Loucy (cell line): Measurements from ENCODE around the gene LDLRAD4.

Experiments
- H2AFZ ChIP-seq: fragments of 200-600 bp; sonication (generic); 2 replicates; pipeline ENCODE4 v1.6.0; 2016; ENCODE audit warnings: antibody characterized with exemption, mild to moderate bottlenecking, low read length, moderate library complexity
- H3F3A ChIP-seq: fragments of 200-600 bp; 2 replicates; pipeline ENCODE4 v1.6.0; 2016; ENCODE audit warnings: antibody characterized with exemption, low read depth, mild to moderate bottlenecking
- H3K27me3 ChIP-seq: fragments of 200-600 bp; sonication (generic); 2 replicates; pipeline ENCODE4 v1.6.1; 2014; ENCODE audit warnings: low read length, mild to moderate bottlenecking; ENCODE audit not compliant: insufficient read depth, poor library complexity, severe bottlenecking
- H3K36me3 ChIP-seq: fragments of 200-600 bp; sonication (generic); 2 replicates; pipeline ENCODE4 v1.6.1; 2016; ENCODE audit warnings: low read length; ENCODE audit not compliant: insufficient read depth
- H3K4me1 ChIP-seq: fragments of 200-600 bp; sonication (generic); 2 replicates; pipeline ENCODE4 v1.5.1; 2014; ENCODE audit warnings: low read length, mild to moderate bottlenecking; ENCODE audit not compliant: insufficient read depth, poor library complexity, severe bottlenecking
- H3K4me2 ChIP-seq: fragments of 200-600 bp; sonication (generic); 2 replicates; pipeline ENCODE4 v1.6.0; 2014; ENCODE audit warnings: antibody characterized with exemption, low read length, low read depth, mild to moderate bottlenecking; ENCODE audit not compliant: poor library complexity, severe bottlenecking
- H3K4me3 ChIP-seq: fragments of 200-600 bp; sonication (generic); 2 replicates; pipeline ENCODE4 v1.5.1; 2014; ENCODE audit warnings: low read length, mild to moderate bottlenecking, mixed read lengths; ENCODE audit not compliant: poor library complexity, severe bottlenecking
- H3K79me2 ChIP-seq: fragments of 200-600 bp; sonication (generic); 2 replicates; pipeline ENCODE4 v1.6.1; 2014; ENCODE audit warnings: low read length; ENCODE audit not compliant: insufficient read depth
- H3K9ac ChIP-seq: fragments of 200-600 bp; sonication (generic); 2 replicates; pipeline ENCODE4 v1.6.0; 2014; ENCODE audit warnings: mild to moderate bottlenecking, low read depth, low read length, moderate library complexity; ENCODE audit not compliant: poor library complexity, severe bottlenecking
- H3K9me2 ChIP-seq: fragments of 200-600 bp; sonication (generic); replicated peaks from 2 replicates; pipeline ENCODE4 v1.6.1; 2016; ENCODE audit warnings: low read depth, low read length, mixed read lengths
- H3K9me3 ChIP-seq: fragments of 200-600 bp; sonication (generic); 2 replicates; pipeline ENCODE4 v1.6.1; 2014; ENCODE audit warnings: mild to moderate bottlenecking, antibody characterized with exemption, low read length, low read depth; ENCODE audit not compliant: insufficient read depth
- H4K20me1 ChIP-seq: fragments of 200-600 bp; sonication (generic); 2 replicates; pipeline ENCODE4 v1.6.0; 2014; ENCODE audit warnings: antibody characterized with exemption, low read length, mild to moderate bottlenecking; ENCODE audit not compliant: insufficient read depth, poor library complexity, severe bottlenecking
- EZH2phosphoT487 ChIP-seq: fragments of 200-600 bp; IDR thresholded peaks from 2 replicates; pipeline ENCODE4 v1.6.1; 2018; ENCODE audit warnings: antibody characterized with exemption, mild to moderate bottlenecking, moderate library complexity, borderline replicate concordance
- TF ChIP-seq, protein P1 (sequence below): fragments of 200-600 bp; sonication (generic); conservative IDR thresholded peaks from 2 replicates; pipeline ENCODE4 v1.5.1; 2014; ENCODE audit warnings: mild to moderate bottlenecking, antibody characterized with exemption, low read length

LDLRAD4 gene

GRCh38 chr18:13256444-13257305 lies 38.1 kb downstream of the LDLRAD4 start:
- Histone ChIP-seq H3K9me2 (no peaks in the 10 kb centered on the region), H3K27me3 (no peaks in the 10 kb centered on the region), H3K36me3 (no peaks in the 10 kb centered on the region), H3K4me1 (peaks cover 18% of the 10 kb centered on the region), H3K79me2 (peaks cover 13% of the 10 kb centered on the region; the same call in 1 of the 2 replicates), H3F3A (no peaks in the 10 kb centered on the region), H4K20me1 (no peaks in the 10 kb centered on the region), H3K4me3 (no peak overlapping the region), H2AFZ (no peak overlapping the region), H3K4me2 (no peak overlapping the region), H3K9ac (no peak overlapping the region), H3K9me3 (no peaks in the 10 kb centered on the region)
- TF ChIP-seq, protein P1, sequence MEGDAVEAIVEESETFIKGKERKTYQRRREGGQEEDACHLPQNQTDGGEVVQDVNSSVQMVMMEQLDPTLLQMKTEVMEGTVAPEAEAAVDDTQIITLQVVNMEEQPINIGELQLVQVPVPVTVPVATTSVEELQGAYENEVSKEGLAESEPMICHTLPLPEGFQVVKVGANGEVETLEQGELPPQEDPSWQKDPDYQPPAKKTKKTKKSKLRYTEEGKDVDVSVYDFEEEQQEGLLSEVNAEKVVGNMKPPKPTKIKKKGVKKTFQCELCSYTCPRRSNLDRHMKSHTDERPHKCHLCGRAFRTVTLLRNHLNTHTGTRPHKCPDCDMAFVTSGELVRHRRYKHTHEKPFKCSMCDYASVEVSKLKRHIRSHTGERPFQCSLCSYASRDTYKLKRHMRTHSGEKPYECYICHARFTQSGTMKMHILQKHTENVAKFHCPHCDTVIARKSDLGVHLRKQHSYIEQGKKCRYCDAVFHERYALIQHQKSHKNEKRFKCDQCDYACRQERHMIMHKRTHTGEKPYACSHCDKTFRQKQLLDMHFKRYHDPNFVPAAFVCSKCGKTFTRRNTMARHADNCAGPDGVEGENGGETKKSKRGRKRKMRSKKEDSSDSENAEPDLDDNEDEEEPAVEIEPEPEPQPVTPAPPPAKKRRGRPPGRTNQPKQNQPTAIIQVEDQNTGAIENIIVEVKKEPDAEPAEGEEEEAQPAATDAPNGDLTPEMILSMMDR = no peak
- no peak for TF ChIP-seq EZH2phosphoT487

DNA sequence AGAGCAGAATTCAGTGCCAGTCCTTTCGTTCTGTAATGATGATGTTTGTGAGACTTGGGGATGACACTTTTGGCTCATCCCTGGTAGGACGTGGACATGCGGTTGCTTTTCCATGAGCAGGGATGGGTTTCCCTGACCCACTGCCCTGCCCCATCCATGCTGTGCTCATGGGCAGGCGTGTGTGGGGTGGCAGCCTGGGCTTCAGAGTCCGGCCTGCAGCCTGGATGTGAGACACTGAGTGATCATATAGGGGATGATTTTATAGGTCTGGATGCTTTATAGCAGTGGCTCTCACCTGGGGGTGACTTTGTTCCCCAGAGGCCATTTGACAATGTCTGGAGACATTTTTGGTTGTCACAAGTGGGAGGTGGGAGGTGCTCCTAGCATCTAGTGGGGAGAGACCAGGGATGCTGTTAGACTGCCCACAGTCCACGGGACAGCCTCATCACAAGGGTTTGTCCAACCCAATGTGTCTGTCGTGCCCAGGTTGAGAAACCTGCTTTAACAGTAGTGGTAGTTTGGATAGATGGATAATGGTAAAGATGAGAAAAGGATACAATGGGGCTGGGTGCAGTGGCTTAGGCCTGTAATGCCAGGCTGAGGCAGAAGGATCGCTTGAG lies 38.9 kb downstream of the LDLRAD4 start:
- H4K20me1 ChIP-seq = no peaks in the 10 kb centered on the region
- no peak overlapping the region for H3K9ac ChIP-seq
- no peak overlapping the region for H2AFZ ChIP-seq
- H3K4me3 ChIP-seq = no peak overlapping the region
- H3K27me3 ChIP-seq = no peaks in the 10 kb centered on the region
- no peaks in the 10 kb centered on the region for H3K9me3 ChIP-seq
- no peaks in the 10 kb centered on the region for H3K9me2 ChIP-seq
- no peaks in the 10 kb centered on the region for H3K36me3 ChIP-seq
- TF ChIP-seq, protein P1 = no peak
- TF ChIP-seq EZH2phosphoT487 = no peak
- H3K79me2 ChIP-seq = peaks cover 18% of the 10 kb centered on the region; the same call in 1 of the 2 replicates
- H3K4me1 ChIP-seq = peaks cover 18% of the 10 kb centered on the region
- no peaks in the 10 kb centered on the region for H3F3A ChIP-seq
- H3K4me2 ChIP-seq = no peak overlapping the region

DNA sequence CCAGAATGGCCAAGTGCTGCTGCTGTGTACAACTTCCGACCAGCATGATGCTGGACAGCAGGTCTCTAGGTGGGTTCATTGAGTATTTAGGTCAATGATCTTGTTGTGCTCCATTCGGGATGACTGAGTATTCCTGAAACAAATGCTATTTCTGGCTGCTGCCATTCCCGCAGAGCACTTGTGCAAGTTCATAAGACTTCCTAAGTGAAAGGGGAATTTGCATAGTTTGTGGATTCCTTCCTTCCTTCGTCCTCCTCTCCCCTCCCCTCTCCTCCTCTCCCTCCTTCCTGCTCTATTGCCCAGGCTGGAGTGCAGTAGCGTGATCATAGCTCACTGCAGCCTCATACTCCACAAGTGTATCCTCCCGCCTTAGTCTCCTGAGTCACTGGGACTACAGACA lies 40.4 kb downstream of the LDLRAD4 start:
- no peaks in the 10 kb centered on the region for H3F3A ChIP-seq
- no peaks in the 10 kb centered on the region for H3K27me3 ChIP-seq
- peaks cover 22% of the 10 kb centered on the region; the same call in 1 of the 2 replicates for H3K79me2 ChIP-seq
- H4K20me1 ChIP-seq = no peaks in the 10 kb centered on the region
- H3K4me3 ChIP-seq = no peak overlapping the region
- TF ChIP-seq, protein P1 = no peak
- H2AFZ ChIP-seq = no peak overlapping the region
- H3K4me1 ChIP-seq = peaks cover 18% of the 10 kb centered on the region
- no peaks in the 10 kb centered on the region for H3K9me2 ChIP-seq
- no peak overlapping the region for H3K4me2 ChIP-seq
- H3K36me3 ChIP-seq = no peaks in the 10 kb centered on the region
- no peak overlapping the region for H3K9ac ChIP-seq
- H3K9me3 ChIP-seq = no peaks in the 10 kb centered on the region
